Measurements from ENCODE around the gene CACUL1. TPM values are rescaled to one million over a fixed set of nuclear protein-coding genes. Genes with fewer than 3 reads are reported as not detected.
"Not testable (repeated sequence)": the region's sequence is repeated elsewhere in the genome, so short reads cannot be mapped to it uniquely, and the experiment has no call there.

The CACUL1 gene
- total RNA-seq, 2 experiments from 2014 or later = 28.6 to 34.8 TPM

GRCh38 chr10:118668228-118668952 lies 86.4 kb downstream of the CACUL1 start:
- Mint-ChIP-seq H3K4me1 (peaks cover 13% of the 10 kb centered on the region), H3K27ac (no peak overlapping the region), H3K36me3 (no peaks in the 10 kb centered on the region), H3K4me3 (no peak overlapping the region), H3K9me3 (no peaks in the 10 kb centered on the region), H3K27me3 (no peaks in the 10 kb centered on the region)
- no peak for DNase-seq

DNA sequence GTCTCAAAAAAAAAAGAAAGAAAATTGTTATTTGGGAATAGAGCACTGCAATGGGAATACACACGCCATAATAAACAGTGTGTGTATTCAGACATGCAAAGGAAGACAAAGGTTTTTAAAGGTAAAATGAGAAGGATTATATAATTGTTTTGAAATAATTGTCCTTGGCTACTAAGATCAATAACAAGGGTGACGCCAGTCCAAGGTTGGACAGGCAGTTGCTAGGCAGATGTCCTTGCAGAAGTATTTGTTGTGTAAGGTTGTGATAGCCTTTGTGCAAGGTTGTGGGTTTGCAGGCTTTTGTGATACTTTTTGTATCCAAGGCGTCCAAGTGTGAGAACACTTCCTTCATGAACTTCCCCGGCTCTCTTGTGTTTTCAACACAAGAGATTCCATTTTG lies 87.0 kb downstream of the CACUL1 start:
- no peak overlapping the region for H3K4me3 Mint-ChIP-seq
- no peak for DNase-seq

GRCh38 chr10:118666350-118666749 lies 88.4 kb downstream of the CACUL1 start:
- no peak for DNase-seq
- peaks cover 12% of the 10 kb centered on the region for H3K9me3 Mint-ChIP-seq
- H3K27ac Mint-ChIP-seq = no peak overlapping the region
- peaks cover 27% of the 10 kb centered on the region for H3K4me1 Mint-ChIP-seq
- peaks cover 5% of the 10 kb centered on the region for H3K36me3 Mint-ChIP-seq
- no peak overlapping the region for H3K4me3 Mint-ChIP-seq
- H3K27me3 Mint-ChIP-seq = no peaks in the 10 kb centered on the region

More for the DNA sequence above, 87.0 kb downstream of the CACUL1 start:
- Mint-ChIP-seq H3K36me3 (no peaks in the 10 kb centered on the region), H3K27ac (no peak overlapping the region), H3K27me3 (no peaks in the 10 kb centered on the region), H3K9me3 (peaks cover 3% of the 10 kb centered on the region), H3K4me1 (peaks cover 17% of the 10 kb centered on the region)

DNA sequence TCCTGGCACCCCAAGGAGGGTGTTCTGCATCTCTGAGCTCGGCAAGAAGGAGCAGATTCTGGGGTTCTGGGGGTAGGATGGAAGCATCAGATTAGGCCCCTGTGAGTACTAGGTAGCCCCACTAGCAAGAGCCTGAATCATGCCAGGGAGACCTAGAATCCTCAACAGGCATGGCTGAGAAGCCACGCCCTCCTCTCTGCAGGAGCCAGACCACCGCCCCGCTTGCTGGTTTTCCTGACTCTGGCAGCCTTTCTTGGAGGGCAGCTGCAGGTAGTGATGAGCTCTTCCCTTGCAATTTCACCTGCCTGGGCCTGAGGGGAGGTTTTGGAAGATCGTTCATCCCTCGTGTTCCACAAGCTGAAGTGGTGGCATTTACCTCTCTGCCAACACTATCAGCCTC lies 90.4 kb downstream of the CACUL1 start:
- peaks cover 10% of the 10 kb centered on the region for H3K36me3 Mint-ChIP-seq
- no peaks in the 10 kb centered on the region for H3K27me3 Mint-ChIP-seq
- H3K9me3 Mint-ChIP-seq = peaks cover 16% of the 10 kb centered on the region
- peaks cover 30% of the 10 kb centered on the region for H3K4me1 Mint-ChIP-seq
- no peak for DNase-seq
- no peak overlapping the region for H3K27ac Mint-ChIP-seq
- H3K4me3 Mint-ChIP-seq = no peak overlapping the region

- no peak overlapping the region for H3K4me3 Mint-ChIP-seq
- peaks cover 10% of the 10 kb centered on the region for H3K36me3 Mint-ChIP-seq
- no peak overlapping the region for H3K27ac Mint-ChIP-seq
- peaks cover 33% of the 10 kb centered on the region for H3K4me1 Mint-ChIP-seq
- H3K9me3 Mint-ChIP-seq = peaks cover 16% of the 10 kb centered on the region
- H3K27me3 Mint-ChIP-seq = no peaks in the 10 kb centered on the region
- no peak for DNase-seq
These were observed 91.6 kb downstream of the CACUL1 start for GRCh38 chr10:118663176-118663575.

- Mint-ChIP-seq H3K4me1 (peaks cover 40% of the 10 kb centered on the region), H3K36me3 (peaks cover 10% of the 10 kb centered on the region), H3K4me3 (no peak overlapping the region), H3K9me3 (peaks cover 16% of the 10 kb centered on the region), H3K27me3 (no peaks in the 10 kb centered on the region), H3K27ac (no peak overlapping the region)
- DNase-seq = no peak
These were observed 92.3 kb downstream of the CACUL1 start for GRCh38 chr10:118662228-118663035.

GRCh38 chr10:118658762-118659161 lies 96.0 kb downstream of the CACUL1 start:
- peaks cover 28% of the 10 kb centered on the region for H3K9me3 Mint-ChIP-seq
- no peaks in the 10 kb centered on the region for H3K27me3 Mint-ChIP-seq
- no peak overlapping the region for H3K27ac Mint-ChIP-seq
- no peak overlapping the region for H3K4me3 Mint-ChIP-seq
- H3K36me3 Mint-ChIP-seq = peaks cover 11% of the 10 kb centered on the region
- no peak for DNase-seq
- H3K4me1 Mint-ChIP-seq = peaks cover 42% of the 10 kb centered on the region

- Mint-ChIP-seq H3K36me3 (peaks cover 11% of the 10 kb centered on the region), H3K9me3 (peaks cover 26% of the 10 kb centered on the region), H3K4me1 (peaks cover 38% of the 10 kb centered on the region)
- not testable (repeated sequence) for DNase-seq, H3K27me3 Mint-ChIP-seq, H3K4me3 Mint-ChIP-seq, H3K27ac Mint-ChIP-seq
These were observed 96.6 kb downstream of the CACUL1 start for GRCh38 chr10:118658168-118658567.

GRCh38 chr10:118645294-118645693 lies 109.5 kb downstream of the CACUL1 start:
- not testable (repeated sequence) for H3K27me3 Mint-ChIP-seq, H3K27ac Mint-ChIP-seq, H3K36me3 Mint-ChIP-seq, H3K4me1 Mint-ChIP-seq, DNase-seq, H3K4me3 Mint-ChIP-seq
- H3K9me3 Mint-ChIP-seq = peaks cover 16% of the 10 kb centered on the region

DNA sequence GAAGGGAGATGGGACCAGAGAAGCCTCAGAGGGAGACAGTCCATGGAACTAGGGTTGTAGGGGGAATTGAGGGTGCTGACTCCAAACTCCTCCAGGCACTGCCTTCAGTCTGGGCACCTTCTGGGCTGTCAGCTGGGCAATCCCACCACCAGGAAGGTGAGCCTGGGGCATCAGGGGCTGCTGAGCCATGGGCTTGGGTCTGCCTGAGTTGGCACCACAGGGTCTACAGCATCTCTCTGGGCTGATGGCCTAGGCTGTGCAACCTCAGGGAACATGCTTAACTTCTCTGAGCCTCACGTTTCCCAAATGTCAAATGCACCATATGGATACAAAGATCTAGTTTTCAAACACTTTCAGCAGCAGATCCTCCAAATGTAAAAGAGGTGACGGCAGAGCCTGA lies 112.5 kb downstream of the CACUL1 start:
- H3K27me3 Mint-ChIP-seq = no peaks in the 10 kb centered on the region
- H3K36me3 Mint-ChIP-seq = peaks cover 3% of the 10 kb centered on the region
- H3K27ac Mint-ChIP-seq = no peak overlapping the region
- no peaks in the 10 kb centered on the region for H3K4me1 Mint-ChIP-seq
- DNase-seq = no peak
- H3K4me3 Mint-ChIP-seq = no peak overlapping the region
- peaks cover 6% of the 10 kb centered on the region for H3K9me3 Mint-ChIP-seq

DNA sequence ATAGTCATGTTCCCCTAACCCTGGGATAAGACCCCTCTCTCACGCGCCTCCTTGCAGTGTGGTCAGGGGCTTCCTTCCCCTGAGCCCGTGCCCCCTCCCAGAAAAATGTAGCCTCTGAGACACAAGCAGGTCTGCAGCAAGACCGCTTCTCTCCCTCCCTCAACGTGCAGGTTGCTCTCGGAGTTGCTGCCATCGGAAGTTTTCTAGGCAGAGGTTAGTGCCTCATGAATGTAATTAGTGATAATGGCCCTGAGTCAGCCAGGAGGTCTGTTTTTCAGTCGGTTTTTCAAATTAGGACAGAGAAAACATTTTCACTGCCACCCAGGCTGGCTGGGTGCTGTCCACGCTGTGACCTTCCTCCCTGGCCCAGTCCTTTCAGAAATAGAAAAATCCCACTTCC lies 116.1 kb downstream of the CACUL1 start:
- no peaks in the 10 kb centered on the region for H3K4me1 Mint-ChIP-seq
- H3K9me3 Mint-ChIP-seq = peaks cover 6% of the 10 kb centered on the region
- DNase-seq = no peak
- H3K27ac Mint-ChIP-seq = no peak overlapping the region
- H3K4me3 Mint-ChIP-seq = no peak overlapping the region
- no peaks in the 10 kb centered on the region for H3K27me3 Mint-ChIP-seq
- H3K36me3 Mint-ChIP-seq = peaks cover 3% of the 10 kb centered on the region

- no peaks in the 10 kb centered on the region for H3K4me1 Mint-ChIP-seq
- H3K9me3 Mint-ChIP-seq = peaks cover 6% of the 10 kb centered on the region
These were observed 118.9 kb downstream of the CACUL1 start for GRCh38 chr10:118635674-118636402.

DNA sequence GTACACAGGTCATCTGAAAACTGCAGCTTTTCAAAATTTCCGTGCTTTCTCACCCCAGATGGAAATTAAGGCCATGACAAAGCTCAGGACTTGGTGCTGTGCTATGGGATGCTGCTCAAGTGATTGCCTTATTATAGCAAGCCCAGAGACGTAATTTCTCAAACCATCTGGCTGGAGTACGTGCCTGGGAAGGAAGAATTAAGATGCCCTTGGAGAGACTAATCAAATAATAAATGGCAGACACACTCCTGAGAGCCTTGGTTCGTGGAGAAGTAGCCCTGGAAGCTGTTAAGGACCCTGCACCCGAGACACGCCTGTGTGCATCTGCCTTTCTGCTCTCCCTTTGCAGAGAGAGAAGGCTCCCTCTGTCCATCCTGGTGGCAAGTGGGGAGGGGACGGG lies 121.0 kb downstream of the CACUL1 start:
- Mint-ChIP-seq H3K9me3 (no peaks in the 10 kb centered on the region), H3K36me3 (no peaks in the 10 kb centered on the region), H3K27ac (no peak overlapping the region), H3K27me3 (no peaks in the 10 kb centered on the region), H3K4me3 (no peak overlapping the region), H3K4me1 (no peaks in the 10 kb centered on the region)
- DNase-seq = no peak

More at GRCh38 chr10:118635674-118636402, 118.9 kb downstream of the CACUL1 start:
- Mint-ChIP-seq H3K4me3 (no peak overlapping the region), H3K27ac (no peak overlapping the region), H3K36me3 (peaks cover 3% of the 10 kb centered on the region), H3K27me3 (no peaks in the 10 kb centered on the region)
- no peak for DNase-seq

- no peaks in the 10 kb centered on the region for H3K9me3 Mint-ChIP-seq
These were observed 125.6 kb downstream of the CACUL1 start for GRCh38 chr10:118629211-118629610.

GRCh38 chr10:118628397-118628796 lies 126.4 kb downstream of the CACUL1 start:
- Mint-ChIP-seq H3K36me3 (no peaks in the 10 kb centered on the region), H3K27ac (no peak overlapping the region), H3K4me1 (no peaks in the 10 kb centered on the region), H3K4me3 (no peak overlapping the region), H3K27me3 (no peaks in the 10 kb centered on the region), H3K9me3 (no peaks in the 10 kb centered on the region)
- DNase-seq = no peak

More at GRCh38 chr10:118629211-118629610, 125.6 kb downstream of the CACUL1 start:
- no peaks in the 10 kb centered on the region for H3K36me3 Mint-ChIP-seq
- no peaks in the 10 kb centered on the region for H3K27me3 Mint-ChIP-seq
- no peak for DNase-seq
- no peak overlapping the region for H3K4me3 Mint-ChIP-seq
- no peak overlapping the region for H3K27ac Mint-ChIP-seq
- no peaks in the 10 kb centered on the region for H3K4me1 Mint-ChIP-seq

All from activated naive CD8-positive, alpha-beta T cell treated with anti-CD3 and anti-CD28 coated beads for 36 hours (primary cell).